H1 (cell line): ENCODE results near the gene DMWD. TPM values are rescaled to one million over a fixed set of nuclear protein-coding genes. Genes with fewer than 3 reads are reported as not detected.

ENCODE experiments used
- CTCF ChIA-PET: fragments of 300-600 bp; sonication (Branson Sonifier 250); formaldehyde crosslinking; loops from one replicate; lab custom pipeline; 2021; ENCODE audit not compliant: partially characterized antibody; lab: Charles Lee
- POLR2A ChIA-PET: fragments of 300-600 bp; sonication (Branson Sonifier 250); formaldehyde crosslinking; loops from one replicate; lab custom pipeline; 2021; ENCODE audit warnings: inconsistent platforms; ENCODE audit not compliant: partially characterized antibody; lab: Charles Lee
- DNase-seq, 2 experiments: peaks; one replicate each; pipeline versions ENCODE4 v3.0.0 to v3.0.0-alpha.2; 2010 to 2022; ENCODE audit warnings: low spot score in 2 of 2, low read depth in 1 of 2, mixed read lengths in 1 of 2
- FAIRE-seq: peaks from 2 replicates; lab custom pipeline; 2011; peaks lifted over from hg19 to GRCh38; lab: Jason Lieb, UNC
- H2AFZ ChIP-seq: 2 replicates; pipeline ENCODE4 v1.8.1; 2012; ENCODE audit warnings: low read length, inconsistent platforms
- H2AK5ac ChIP-seq: 2 replicates; pipeline ENCODE4 v1.6.1; 2013; ENCODE audit warnings: low read depth, low read length
- H2BK120ac ChIP-seq: replicated peaks from 2 replicates; pipeline ENCODE3; 2013; ENCODE audit warnings: low read depth, low read length, inconsistent platforms
- H2BK12ac ChIP-seq: 2 replicates; pipeline ENCODE4 v1.6.1; 2013; ENCODE audit warnings: low read depth, low read length
- H2BK15ac ChIP-seq: 2 replicates; pipeline ENCODE4 v1.6.1; 2013; ENCODE audit warnings: low read length
- H2BK20ac ChIP-seq: 2 replicates; pipeline ENCODE4 v1.6.1; 2013; ENCODE audit warnings: low read length
- H2BK5ac ChIP-seq: 2 replicates; pipeline ENCODE4 v1.6.1; 2013; ENCODE audit warnings: low read depth, low read length
- H3K14ac ChIP-seq: 2 replicates; pipeline ENCODE4 v1.6.1; 2013; ENCODE audit warnings: inconsistent platforms; ENCODE audit not compliant: insufficient read length
- H3K18ac ChIP-seq: 2 replicates; pipeline ENCODE4 v1.6.1; 2013; ENCODE audit warnings: low read length; ENCODE audit errors: extremely low read depth
- H3K23ac ChIP-seq: 2 replicates; pipeline ENCODE4 v1.6.1; 2013; ENCODE audit warnings: inconsistent platforms; ENCODE audit not compliant: insufficient read length
- H3K23me2 ChIP-seq: 2 replicates; pipeline ENCODE4 v1.6.1; 2013; ENCODE audit warnings: low read depth, low read length
- H3K27ac ChIP-seq: 2 replicates; pipeline ENCODE4 v1.6.1; 2011; ENCODE audit warnings: low read depth, low read length, inconsistent platforms
- H3K27me3 ChIP-seq, 4 experiments: replicated peaks in 1 of 4; 1 replicate in 1 of 4; 2 replicates in 3 of 4; pipeline versions ENCODE4 v1.6.1 to v1.8.1; 2011 to 2013; ENCODE audit warnings: low read length in 3 of 4, mild to moderate bottlenecking in 3 of 4, inconsistent platforms in 2 of 4, mixed read lengths in 2 of 4, moderate library complexity in 1 of 4; ENCODE audit not compliant: control insufficient read depth in 3 of 4, insufficient read depth in 3 of 4; ENCODE audit errors: extremely low read depth in 1 of 4
- H3K36me3 ChIP-seq, 4 experiments: 2 replicates each; pipeline versions ENCODE4 v1.6.1 to v1.8.1; 2011 to 2013; ENCODE audit warnings: mild to moderate bottlenecking in 4 of 4, low read length in 3 of 4, moderate library complexity in 2 of 4, control low read depth in 1 of 4, inconsistent platforms in 1 of 4; ENCODE audit not compliant: insufficient read depth in 4 of 4, control insufficient read depth in 2 of 4
- H3K4ac ChIP-seq: replicated peaks from 2 replicates; pipeline ENCODE3; 2013; ENCODE audit warnings: low read length, low read depth, mixed read lengths, inconsistent platforms; ENCODE audit not compliant: insufficient read length
- H3K4me1 ChIP-seq, 4 experiments: replicated peaks in 1 of 4; 1 replicate in 1 of 4; 2 replicates in 3 of 4; pipeline versions ENCODE4 v1.6.1 to v1.8.1; 2011 to 2013; ENCODE audit warnings: low read length in 3 of 4, inconsistent platforms in 2 of 4, mixed read lengths in 1 of 4; ENCODE audit not compliant: insufficient read depth in 4 of 4, control insufficient read depth in 3 of 4
- H3K4me2 ChIP-seq, 2 experiments: 2 replicates each; pipeline versions ENCODE4 v1.6.1 to v1.8.1; 2011 to 2013; ENCODE audit warnings: low read depth in 2 of 2, low read length in 2 of 2, control low read depth in 1 of 2, inconsistent platforms in 1 of 2, mild to moderate bottlenecking in 1 of 2; ENCODE audit not compliant: insufficient read depth in 1 of 2
- H3K4me3 ChIP-seq, 4 experiments: fragments of 200-600, 300-600 bp in 1 of 4; sonication (generic), shearing (Covaris generic), sonication (Bioruptor Twin) in 1 of 4; 2 replicates each; pipeline versions ENCODE4 v1.5.1 to v1.8.1; 2011 to 2016; ENCODE audit warnings: low read length in 4 of 4, low read depth in 3 of 4, control low read depth in 2 of 4, inconsistent platforms in 2 of 4, mild to moderate bottlenecking in 2 of 4, mixed read lengths in 1 of 4, moderate library complexity in 1 of 4; ENCODE audit not compliant: insufficient read depth in 2 of 4; ENCODE audit errors: extremely low read depth in 1 of 4
- H3K56ac ChIP-seq: replicated peaks from 2 replicates; pipeline ENCODE3; 2013; ENCODE audit warnings: low read depth, mild to moderate bottlenecking, mixed read lengths, low read length, inconsistent platforms; ENCODE audit not compliant: insufficient read length
- H3K79me1 ChIP-seq: 2 replicates; pipeline ENCODE4 v1.6.1; 2013; ENCODE audit warnings: low read depth, low read length, control low read depth
- H3K79me2 ChIP-seq, 2 experiments: 2 replicates each; pipeline versions ENCODE4 v1.6.1 to v1.8.1; 2012 to 2013; ENCODE audit warnings: low read length in 2 of 2, mild to moderate bottlenecking in 2 of 2, inconsistent platforms in 1 of 2; ENCODE audit not compliant: insufficient read depth in 2 of 2, control insufficient read depth in 1 of 2
- H3K9ac ChIP-seq, 4 experiments: replicated peaks in 1 of 4; 1 replicate in 1 of 4; 2 replicates in 3 of 4; pipeline versions ENCODE4 v1.6.1 to v1.8.1; 2011 to 2013; ENCODE audit warnings: low read depth in 3 of 4, low read length in 3 of 4, control low read depth in 2 of 4, mild to moderate bottlenecking in 2 of 4, moderate library complexity in 2 of 4, inconsistent platforms in 1 of 4; ENCODE audit errors: extremely low read depth in 1 of 4
- H3K9me3 ChIP-seq, 2 experiments: 2 replicates each; pipeline versions ENCODE4 v1.6.1 to v1.8.1; 2012 to 2013; ENCODE audit warnings: mild to moderate bottlenecking in 2 of 2, moderate library complexity in 2 of 2, control low read depth in 1 of 2, inconsistent platforms in 1 of 2, low read depth in 1 of 2, low read length in 1 of 2, mixed read lengths in 1 of 2; ENCODE audit not compliant: insufficient read depth in 2 of 2
- H4K20me1 ChIP-seq, 2 experiments: replicated peaks in 1 of 2; 2 replicates each; pipeline versions ENCODE3 to v1.8.1; 2011 to 2013; ENCODE audit warnings: inconsistent platforms in 2 of 2, low read length in 2 of 2, mild to moderate bottlenecking in 1 of 2; ENCODE audit not compliant: insufficient read depth in 2 of 2, control insufficient read depth in 1 of 2
- H4K5ac ChIP-seq: 2 replicates; pipeline ENCODE4 v1.6.1; 2013; ENCODE audit warnings: low read length, low read depth, mixed read lengths, inconsistent platforms; ENCODE audit not compliant: insufficient read length
- H4K8ac ChIP-seq: 2 replicates; pipeline ENCODE4 v1.8.0; 2013; ENCODE audit warnings: mild to moderate bottlenecking, moderate library complexity, low read length, inconsistent platforms; ENCODE audit not compliant: insufficient read depth; ENCODE audit errors: extremely low read depth
- H4K91ac ChIP-seq: replicated peaks from 2 replicates; pipeline ENCODE3; 2013; ENCODE audit warnings: low read length, mixed read lengths, inconsistent platforms; ENCODE audit not compliant: insufficient read length
- BCL11A ChIP-seq, 2 experiments: IDR thresholded peaks; one replicate each; pipeline ENCODE4 v1.6.1; 2011; ENCODE audit warnings: low read depth in 2 of 2, low read length in 2 of 2, mild to moderate bottlenecking in 2 of 2
- CEBPB ChIP-seq: IDR thresholded peaks from 2 replicates; pipeline ENCODE4 v1.6.1; 2012; ENCODE audit warnings: low read depth, low read length
- HDAC2 ChIP-seq, 2 experiments: fragments of 300-600 bp in 1 of 2; sonication (generic) in 1 of 2; IDR thresholded peaks; 2 replicates each; pipeline ENCODE4 v1.6.1; 2011 to 2012; ENCODE audit warnings: low read depth in 2 of 2, low read length in 2 of 2, mild to moderate bottlenecking in 2 of 2, moderate library complexity in 2 of 2, borderline replicate concordance in 1 of 2, inconsistent platforms in 1 of 2
- KDM4A ChIP-seq: IDR thresholded peaks from one replicate; pipeline ENCODE4 v1.7.1; 2012; ENCODE audit warnings: low read depth, mild to moderate bottlenecking, moderate library complexity, low read length, inconsistent platforms; ENCODE audit not compliant: severe bottlenecking
- POLR2AphosphoS5 ChIP-seq: IDR thresholded peaks from 2 replicates; pipeline ENCODE4 v1.6.1; 2011; ENCODE audit warnings: low read depth, low read length
- RAD21 ChIP-seq, 2 experiments: IDR thresholded peaks in 1 of 2; conservative IDR thresholded peaks in 1 of 2; 2 replicates each; pipeline ENCODE4 v1.6.1; 2011; ENCODE audit warnings: low read depth in 2 of 2, low read length in 2 of 2, improper control_type of control experiment in 1 of 2, inconsistent platforms in 1 of 2, mild to moderate bottlenecking in 1 of 2, moderate library complexity in 1 of 2
- RBBP5 ChIP-seq: IDR thresholded peaks from 2 replicates; pipeline ENCODE4 v1.7.1; 2012; ENCODE audit warnings: low read depth, mild to moderate bottlenecking, inconsistent platforms, low read length, moderate library complexity, borderline replicate concordance
- SAP30 ChIP-seq: fragments of 300-600 bp; sonication (generic); IDR thresholded peaks from 2 replicates; pipeline ENCODE4 v1.7.1; 2012; ENCODE audit warnings: low read length, moderate library complexity, mild to moderate bottlenecking, inconsistent platforms; ENCODE audit not compliant: insufficient read depth, insufficient replicate concordance
- SIN3A ChIP-seq, 2 experiments: IDR thresholded peaks in 1 of 2; conservative IDR thresholded peaks in 1 of 2; 2 replicates each; pipeline ENCODE4 v1.6.1; 2011 to 2012; ENCODE audit warnings: low read length in 2 of 2, improper control_type of control experiment in 1 of 2, low read depth in 1 of 2, mild to moderate bottlenecking in 1 of 2
- SP2 ChIP-seq: IDR thresholded peaks from 2 replicates; pipeline ENCODE4 v1.6.1; 2012; ENCODE audit warnings: mild to moderate bottlenecking, low read length, inconsistent platforms
- TEAD4 ChIP-seq: IDR thresholded peaks from 2 replicates; pipeline ENCODE4 v1.6.1; 2012; ENCODE audit warnings: low read depth, low read length, inconsistent platforms, mixed read lengths
- WGBS, 2 experiments: shearing (Covaris generic) in 1 of 2; methylation state at CpG; one replicate each; pipeline versions ENCODE4 v1.1.6 to v1.1.7; 2013 to 2015; ENCODE audit warnings: low lambda C conversion rate in 2 of 2, mixed read lengths in 2 of 2, inconsistent platforms in 1 of 2, low coverage in 1 of 2, missing lambda C conversion rate in 1 of 2; ENCODE audit not compliant: insufficient replicate concordance in 2 of 2, insufficient coverage in 1 of 2, insufficient read length in 1 of 2; ENCODE audit errors: extremely low coverage in 1 of 2, missing lambda C conversion rate in 1 of 2; 5-methylcytosine and 5-hydroxymethylcytosine counted together
- polyA plus RNA-seq, 7 experiments: library from polyadenylated mRNA; depleted of rRNA in 3 of 7; stranded (reverse) in 5 of 7; unstranded in 2 of 7; fragments of >200 nt in 5 of 7; fragments of 200-250 nt in 2 of 7; gene quantifications; 1 replicate in 5 of 7; 2 replicates in 1 of 7; 4 replicates in 1 of 7; pipeline versions ENCODE4 v1.2.1 to v1.2.3, GENCODE V29; 2011 to 2013; ENCODE audit warnings: missing spikeins in 2 of 7, mixed read lengths in 2 of 7
- total RNA-seq: library from RNA; stranded (reverse); fragmentation: NEBNext Ultra II Directional; extraction: Animal tissue kit (Norgen Biotek cat#: 25700); gene quantifications from 2 replicates; pipeline ENCODE4 v1.2.1, GENCODE V29; 2021

DMWD gene
- total and polyA plus RNA-seq, 2 of the 8 experiments (the other 6 are each of a cell fraction or from before 2014, with no cell fraction given): 13.6 to 41.0 TPM

- Histone ChIP-seq H3K23ac (no peak overlapping the region), H3K4me1 (peaks cover 7 to 37% (median 26%) of the 10 kb centered on the region in 4 experiments), H2BK120ac (peak overlapping the region; percentile 53), H3K23me2 (peaks cover 12% of the 10 kb centered on the region; the same call in 1 of the 2 replicates), H2BK20ac (peak overlapping the region; percentile 90; the same call in 1 of the 2 replicates), H4K91ac (peak overlapping the region; percentile 93), H3K79me1 (no peaks in the 10 kb centered on the region), H3K36me3 (no peaks in the 10 kb centered on the region), H3K27ac (no peak overlapping the region), H4K20me1 (peaks cover 0 to 3% of the 10 kb centered on the region in 2 experiments), H4K8ac (peak overlapping the region; percentile 72), H3K27me3 (peaks cover 0 to 2% (median 1%) of the 10 kb centered on the region in 4 experiments; a peak in 1 of 7 replicates), H4K5ac (peak overlapping the region; percentile 15), H3K18ac (peak overlapping the region; percentile 22; the same call in 1 of the 2 replicates), H3K9me3 (no peaks in the 10 kb centered on the region), H3K4me2 (peak overlapping the region in 1 of 2 experiments; percentile 19; a peak in 2 of 4 replicates), H3K4me3 (peak overlapping the region in 1 of 4 experiments; percentile 36; a peak in 1 of 8 replicates), H3K9ac (no peak overlapping the region), H2AK5ac (no peak overlapping the region), H2BK15ac (peak overlapping the region; percentile 92; the same call in 1 of the 2 replicates), H2BK5ac (peak overlapping the region; percentile 81; the same call in 1 of the 2 replicates), H3K79me2 (no peaks in the 10 kb centered on the region), H2BK12ac (peak overlapping the region; percentile 96), H3K4ac (peak overlapping the region; percentile 80), H2AFZ (no peak overlapping the region), H3K14ac (no peak overlapping the region), H3K56ac (no peak overlapping the region)
- ChIA-PET CTCF (interaction anchor here (0.7 to 3.2 kb wide), 6 partner anchors 9 to 115 kb away, joined by 3 to 14 read pairs (median 6); no protein-coding TSS in a partner anchor), POLR2A (interaction anchor here (0.9 to 16.2 kb wide), 6 partner anchors 9 to 46 kb away, joined by 3 to 284 read pairs (median 4); partner anchors contain the start of genes DMWD, FBXO46 and MEIOSIN)
- WGBS, 2 experiments: 71% methylated on average over 26 of the region's 27 CpGs; no CpG with 5 or more reads in 1 of the 2 experiments
- DNase-seq (peak in 1 of 2 experiments; percentile 55), FAIRE-seq (no peak)
- TF ChIP-seq CEBPB: no peak
- TF ChIP-seq TEAD4: no peak
- no peak for TF ChIP-seq BCL11A (IDR thresholded peaks at IDR 0.05; ENCODE audit: low read depth in 2 of 2, low read length in 2 of 2)
- TF ChIP-seq HDAC2 (IDR thresholded peaks at IDR 0.05; ENCODE audit: borderline replicate concordance in 1 of 2, low read depth in 2 of 2, low read length in 2 of 2): no peak
- TF ChIP-seq KDM4A: no peak
- no peak for TF ChIP-seq SAP30
- TF ChIP-seq SIN3A (conservative IDR thresholded peaks at IDR 0.05 in 1 of 2, IDR thresholded peaks at IDR 0.05 in 1 of 2; ENCODE audit: low read depth in 1 of 2, low read length in 2 of 2): no peak
- TF ChIP-seq SP2: no peak
- TF ChIP-seq POLR2AphosphoS5: no peak
- TF ChIP-seq RAD21 (IDR thresholded peaks at IDR 0.05 in 1 of 2, conservative IDR thresholded peaks at IDR 0.05 in 1 of 2; ENCODE audit: low read depth in 2 of 2, low read length in 2 of 2): no peak
- TF ChIP-seq RBBP5: no peak
Measured at GRCh38 chr19:45763691-45764294, 28.9 kb downstream of the DMWD start.
